Parathyroid adenoma (tissue), 2 donors: Measurements from ENCODE around the gene NPAS2.

ENCODE experiments used
- H2AFZ ChIP-seq: fragments of 300-600 bp; sonication (generic); one replicate; pipeline ENCODE4 v1.7.0; 2017; ENCODE audit warnings: antibody characterized with exemption, mild to moderate bottlenecking
- H3K27ac ChIP-seq: fragments of 300-600 bp; sonication (generic); one replicate; pipeline ENCODE4 v1.7.0; 2017
- H3K27me3 ChIP-seq: fragments of 300-600 bp; sonication (generic); one replicate; pipeline ENCODE4 v1.7.0; 2017; ENCODE audit warnings: low read length; ENCODE audit not compliant: control insufficient read depth, insufficient read depth
- H3K36me3 ChIP-seq: fragments of 300-600 bp; sonication (generic); one replicate; pipeline ENCODE4 v1.7.0; 2017; ENCODE audit warnings: low read length; ENCODE audit not compliant: control insufficient read depth, insufficient read depth
- H3K4me1 ChIP-seq: fragments of 300-600 bp; sonication (generic); one replicate; pipeline ENCODE4 v1.7.0; 2017; ENCODE audit warnings: control low read depth
- H3K4me2 ChIP-seq: fragments of 300-600 bp; sonication (generic); one replicate; pipeline ENCODE4 v1.7.0; 2017; ENCODE audit warnings: low read length
- H3K4me3 ChIP-seq: fragments of 300-600 bp; sonication (generic); one replicate; pipeline ENCODE4 v1.7.0; 2017; ENCODE audit warnings: low read depth, low read length
- H3K79me2 ChIP-seq: fragments of 300-600 bp; sonication (generic); one replicate; pipeline ENCODE4 v1.7.0; 2017; ENCODE audit warnings: control low read depth
- H3K9ac ChIP-seq: fragments of 300-600 bp; sonication (generic); one replicate; pipeline ENCODE4 v1.7.0; 2017; ENCODE audit warnings: mild to moderate bottlenecking
- H3K9me3 ChIP-seq: fragments of 300-600 bp; sonication (generic); one replicate; pipeline ENCODE4 v1.7.0; 2017; ENCODE audit warnings: low read length; ENCODE audit not compliant: control insufficient read depth
- TF ChIP-seq, protein P1 (sequence below): fragments of 300-600 bp; sonication (generic); IDR thresholded peaks from one replicate; pipeline ENCODE4 v1.7.0; 2017; ENCODE audit warnings: antibody characterized with exemption, mild to moderate bottlenecking
- donor health status: primary hyperparathyroidism.

NPAS2 gene

GRCh38 chr2:100819370-100820272 is at the start of gene NPAS2:
TSS of gene NPAS2 (plus strand) at chr2:100820139. CDS start at chr2:100904755, 84,616 bp downstream.
- TF ChIP-seq, protein P1, sequence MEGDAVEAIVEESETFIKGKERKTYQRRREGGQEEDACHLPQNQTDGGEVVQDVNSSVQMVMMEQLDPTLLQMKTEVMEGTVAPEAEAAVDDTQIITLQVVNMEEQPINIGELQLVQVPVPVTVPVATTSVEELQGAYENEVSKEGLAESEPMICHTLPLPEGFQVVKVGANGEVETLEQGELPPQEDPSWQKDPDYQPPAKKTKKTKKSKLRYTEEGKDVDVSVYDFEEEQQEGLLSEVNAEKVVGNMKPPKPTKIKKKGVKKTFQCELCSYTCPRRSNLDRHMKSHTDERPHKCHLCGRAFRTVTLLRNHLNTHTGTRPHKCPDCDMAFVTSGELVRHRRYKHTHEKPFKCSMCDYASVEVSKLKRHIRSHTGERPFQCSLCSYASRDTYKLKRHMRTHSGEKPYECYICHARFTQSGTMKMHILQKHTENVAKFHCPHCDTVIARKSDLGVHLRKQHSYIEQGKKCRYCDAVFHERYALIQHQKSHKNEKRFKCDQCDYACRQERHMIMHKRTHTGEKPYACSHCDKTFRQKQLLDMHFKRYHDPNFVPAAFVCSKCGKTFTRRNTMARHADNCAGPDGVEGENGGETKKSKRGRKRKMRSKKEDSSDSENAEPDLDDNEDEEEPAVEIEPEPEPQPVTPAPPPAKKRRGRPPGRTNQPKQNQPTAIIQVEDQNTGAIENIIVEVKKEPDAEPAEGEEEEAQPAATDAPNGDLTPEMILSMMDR = no peak
- no peaks in the 10 kb centered on the region for H3K27me3 ChIP-seq

GRCh38 chr2:100771125-100771524 is 48.8 kb upstream of the NPAS2 start:
- Histone ChIP-seq H3K4me3 (no peak overlapping the region), H3K9ac (no peak overlapping the region), H2AFZ (no peak overlapping the region), H3K4me1 (no peaks in the 10 kb centered on the region), H3K36me3 (no peaks in the 10 kb centered on the region), H3K27ac (no peak overlapping the region), H3K4me2 (no peak overlapping the region), H3K9me3 (no peaks in the 10 kb centered on the region), H3K79me2 (no peaks in the 10 kb centered on the region), H3K27me3 (no peaks in the 10 kb centered on the region)
- TF ChIP-seq, protein P1 = no peak

More at GRCh38 chr2:100819370-100820272, at the start of gene NPAS2:
- Histone ChIP-seq H2AFZ (peak within 1 kb of the TSS; percentile 73), H3K9ac (no peak within 1 kb of the TSS), H3K9me3 (no peaks in the 10 kb centered on the region), H3K36me3 (no peaks in the 10 kb centered on the region), H3K4me3 (peak within 1 kb of the TSS; percentile 46), H3K4me2 (peak within 1 kb of the TSS; percentile 87), H3K79me2 (no peaks in the 10 kb centered on the region), H3K27ac (no peak within 1 kb of the TSS), H3K4me1 (no peaks in the 10 kb centered on the region)

DNA sequence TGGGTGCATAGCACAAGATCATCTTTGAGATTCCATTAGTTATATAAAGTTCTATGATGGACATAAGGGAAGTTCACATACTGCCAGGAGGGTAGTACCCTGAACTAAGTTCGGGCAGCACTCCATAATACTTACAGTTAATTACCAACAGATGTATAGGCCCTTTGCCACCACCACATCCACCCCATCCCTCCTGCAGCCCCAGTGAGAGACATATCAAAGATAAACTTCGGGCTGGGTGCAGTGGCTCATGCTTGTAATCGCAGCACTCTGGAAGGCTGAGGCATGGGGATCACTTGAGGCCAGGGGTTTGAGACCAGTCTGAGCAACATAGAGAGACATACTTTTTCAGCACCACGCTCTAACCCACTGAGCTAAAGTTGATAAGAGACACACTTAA is 46.4 kb upstream of the NPAS2 start:
- H3K4me1 ChIP-seq = no peaks in the 10 kb centered on the region
- H3K4me2 ChIP-seq = no peak overlapping the region
- no peak overlapping the region for H3K27ac ChIP-seq
- H3K9ac ChIP-seq = no peak overlapping the region
- H3K79me2 ChIP-seq = no peaks in the 10 kb centered on the region
- no peaks in the 10 kb centered on the region for H3K9me3 ChIP-seq
- H3K27me3 ChIP-seq = no peaks in the 10 kb centered on the region
- H3K4me3 ChIP-seq = no peak overlapping the region
- no peaks in the 10 kb centered on the region for H3K36me3 ChIP-seq
- H2AFZ ChIP-seq = no peak overlapping the region
- TF ChIP-seq, protein P1 = no peak

DNA sequence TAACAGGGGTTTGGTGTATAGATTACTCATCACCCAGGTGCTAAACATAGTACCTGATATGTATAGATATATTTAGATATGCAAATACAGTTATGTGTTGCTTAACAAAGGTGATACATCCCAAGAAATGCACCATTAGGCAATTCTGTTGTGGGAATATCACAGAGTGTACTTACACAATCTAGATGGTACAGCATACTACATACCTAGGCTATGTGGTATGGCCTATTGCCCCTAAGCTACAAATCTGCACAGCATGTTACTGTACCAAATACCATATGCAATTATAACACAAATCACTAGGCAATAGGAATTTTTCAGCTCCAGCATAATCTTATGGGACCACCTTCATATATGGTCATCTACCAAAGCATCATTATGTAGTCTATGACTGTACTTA is 43.5 kb upstream of the NPAS2 start:
- Histone ChIP-seq H3K79me2 (no peaks in the 10 kb centered on the region), H3K9ac (no peak overlapping the region), H3K4me1 (no peaks in the 10 kb centered on the region), H2AFZ (no peak overlapping the region), H3K36me3 (no peaks in the 10 kb centered on the region), H3K9me3 (no peaks in the 10 kb centered on the region), H3K4me2 (no peak overlapping the region), H3K27ac (no peak overlapping the region), H3K27me3 (no peaks in the 10 kb centered on the region), H3K4me3 (no peak overlapping the region)
- TF ChIP-seq, protein P1 = no peak
